ENCODE results near the gene WDFY4.

The WDFY4 gene

DNA sequence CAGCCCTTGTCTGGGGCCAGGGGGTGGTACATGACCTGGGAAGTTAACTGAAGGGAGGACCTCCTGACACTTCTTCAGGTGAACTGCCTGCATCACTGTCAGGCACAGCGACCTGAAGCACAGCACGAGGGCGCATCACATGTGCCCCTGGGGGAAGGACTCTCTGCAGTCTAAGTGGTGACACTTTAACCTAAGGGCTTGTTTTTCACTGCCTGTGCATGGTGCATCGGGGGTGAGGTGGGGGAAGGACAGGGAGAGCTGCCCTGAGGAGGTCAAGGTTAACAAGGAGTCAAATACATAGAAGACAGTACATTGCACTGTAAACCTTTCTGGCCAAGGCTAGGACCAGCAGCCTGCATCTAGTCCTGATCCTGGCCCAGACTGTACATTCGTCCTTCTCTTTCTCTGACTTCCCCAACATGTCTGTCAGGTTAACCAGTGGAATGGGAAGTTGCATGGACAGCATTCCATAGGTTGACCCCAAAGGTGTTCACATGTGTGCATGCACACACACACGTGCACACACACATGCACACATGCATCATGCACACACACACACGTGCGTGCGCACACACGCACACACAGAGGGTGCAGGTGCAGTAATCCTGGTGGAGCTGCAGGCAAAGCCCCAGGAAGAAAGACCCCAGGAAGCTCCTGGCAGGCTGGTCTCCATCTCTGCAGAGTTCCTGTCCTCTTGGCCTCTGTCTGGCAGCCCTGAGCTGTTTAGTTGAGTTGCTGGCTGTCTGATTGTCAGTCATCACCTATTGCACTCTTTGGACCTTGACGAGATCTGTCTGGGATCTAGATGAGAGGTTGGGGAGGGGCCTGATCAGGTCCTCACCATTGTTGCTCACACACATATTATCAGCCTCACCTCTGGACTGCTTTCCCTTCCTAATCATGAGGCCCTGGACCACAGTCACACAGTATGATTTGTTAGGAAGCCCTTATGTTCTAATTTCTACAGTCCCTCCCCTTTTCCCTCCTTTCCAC lies 37.8 kb downstream of the WDFY4 start:
- no peak for DNase-seq

DNA sequence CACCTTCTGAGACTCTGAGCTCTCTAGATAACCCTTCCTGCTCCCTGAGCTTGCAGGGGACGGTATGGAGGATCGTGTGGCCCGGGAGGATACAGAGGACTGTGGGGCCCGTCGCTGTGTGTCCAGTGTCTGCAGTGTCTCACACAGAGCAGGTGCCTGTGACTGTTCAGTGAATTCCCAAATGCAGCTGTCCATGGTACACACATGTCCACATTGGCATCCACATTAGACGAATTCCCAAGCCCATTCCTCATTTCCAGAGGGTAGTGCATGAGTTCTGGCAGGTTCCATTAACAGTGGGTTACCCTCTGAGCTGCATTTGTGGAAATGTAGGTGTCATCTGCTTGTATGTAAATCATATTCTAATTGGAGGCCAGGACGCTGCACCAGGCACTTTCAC lies 39.5 kb downstream of the WDFY4 start:
- DNase-seq: no peak

- no peak for DNase-seq
These were observed 41.0 kb downstream of the WDFY4 start for GRCh38 chr10:48725708-48726107.

- DNase-seq: no peak
These were observed 43.2 kb downstream of the WDFY4 start for GRCh38 chr10:48727866-48728265.

- DNase-seq: no peak
These were observed 44.5 kb downstream of the WDFY4 start for GRCh38 chr10:48729222-48729621.

DNA sequence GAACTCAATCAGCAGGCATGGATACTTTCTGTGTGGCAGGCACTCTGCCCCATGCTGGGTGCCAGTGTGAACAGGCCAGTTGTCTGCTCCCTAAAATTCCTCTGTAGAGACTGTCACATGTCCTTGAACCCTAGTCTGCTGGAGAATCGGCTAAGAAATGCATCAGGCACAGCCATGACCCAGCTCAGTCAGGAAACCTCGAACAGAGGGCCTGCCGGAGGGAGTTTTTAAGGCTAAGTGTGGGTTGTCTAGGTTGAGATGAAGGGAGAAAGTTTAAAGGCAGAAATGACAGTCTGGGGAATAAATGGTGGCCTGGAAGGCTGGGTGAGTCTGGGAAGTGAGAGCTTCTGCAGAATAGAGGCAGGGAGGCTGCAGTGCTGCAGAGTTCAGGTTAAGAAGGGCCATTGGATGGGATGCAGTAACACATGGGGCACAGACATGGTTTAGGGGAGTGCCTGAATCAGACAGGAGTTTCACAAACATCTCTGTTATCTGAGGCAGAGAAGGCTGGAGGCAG lies 45.3 kb downstream of the WDFY4 start:
- DNase-seq: no peak

- no peak for DNase-seq
These were observed 46.5 kb downstream of the WDFY4 start for GRCh38 chr10:48731141-48731540.

GRCh38 chr10:48731654-48732053 lies 47.0 kb downstream of the WDFY4 start:
- DNase-seq: no peak

- no peak for DNase-seq
These were observed 48.7 kb downstream of the WDFY4 start for GRCh38 chr10:48733329-48733728.

GRCh38 chr10:48735836-48736390 lies 51.2 kb downstream of the WDFY4 start:
- DNase-seq: no peak

DNA sequence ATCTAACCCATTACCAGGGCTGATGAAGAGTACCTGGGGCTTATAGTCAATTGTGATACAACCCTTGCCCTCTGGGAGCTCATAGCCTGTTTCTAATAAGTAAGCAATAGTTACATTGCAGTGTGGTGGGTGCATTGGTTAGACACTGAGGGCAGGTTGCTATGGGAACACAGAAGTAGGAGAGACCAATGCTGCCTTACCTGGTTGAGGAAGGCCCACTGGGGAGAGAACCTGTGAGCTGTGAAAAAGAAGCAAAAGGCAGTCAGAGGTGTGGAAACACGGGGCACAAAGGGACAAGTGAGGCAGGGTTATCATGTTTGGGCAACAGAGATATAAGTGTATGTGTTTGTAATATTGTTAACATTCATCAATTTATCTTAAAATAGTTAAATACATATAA lies 51.9 kb downstream of the WDFY4 start:
- DNase-seq: no peak

DNA sequence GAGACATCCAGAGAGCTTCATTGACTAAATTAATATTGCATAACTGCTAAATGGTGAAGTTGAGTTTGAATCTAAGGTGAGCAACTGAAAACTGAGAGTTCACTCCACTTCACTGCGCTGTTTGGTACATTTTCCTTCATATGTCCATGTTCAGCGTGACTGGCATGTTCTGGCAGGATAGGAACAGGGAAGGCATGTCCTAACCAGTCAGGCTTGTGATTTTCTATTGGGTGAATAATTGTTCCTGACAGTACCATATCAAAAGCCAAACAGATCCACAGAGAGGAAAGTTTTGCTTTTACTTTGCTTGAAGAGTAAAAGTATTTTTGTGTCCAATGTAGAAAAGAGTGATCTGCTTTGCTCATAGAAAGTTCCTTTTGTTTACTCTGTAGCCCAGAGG lies 53.2 kb downstream of the WDFY4 start:
- no peak for DNase-seq

DNA sequence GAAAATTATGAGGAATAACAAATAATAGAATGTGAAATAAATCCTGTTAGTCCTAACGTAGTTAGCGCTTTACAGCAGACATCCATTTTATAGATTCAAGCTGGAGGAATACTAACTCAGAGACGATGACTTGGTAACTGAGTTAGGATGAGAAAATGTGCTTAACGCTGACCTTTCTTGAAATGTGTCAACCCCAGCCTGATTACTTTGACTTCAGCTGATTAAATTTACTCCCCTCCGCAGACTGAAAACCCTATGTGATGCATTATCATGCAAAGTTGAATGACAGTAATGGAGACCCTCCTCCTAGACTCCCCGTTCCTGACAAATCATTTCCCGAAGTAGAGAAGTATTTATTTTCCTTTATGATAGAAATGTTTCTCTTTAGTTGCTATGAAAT lies 54.5 kb downstream of the WDFY4 start:
- no peak for DNase-seq

GRCh38 chr10:48740015-48740707 lies 55.5 kb downstream of the WDFY4 start:
- DNase-seq: no peak

- no peak for DNase-seq
These were observed 56.3 kb downstream of the WDFY4 start for GRCh38 chr10:48740988-48741387.

DNA sequence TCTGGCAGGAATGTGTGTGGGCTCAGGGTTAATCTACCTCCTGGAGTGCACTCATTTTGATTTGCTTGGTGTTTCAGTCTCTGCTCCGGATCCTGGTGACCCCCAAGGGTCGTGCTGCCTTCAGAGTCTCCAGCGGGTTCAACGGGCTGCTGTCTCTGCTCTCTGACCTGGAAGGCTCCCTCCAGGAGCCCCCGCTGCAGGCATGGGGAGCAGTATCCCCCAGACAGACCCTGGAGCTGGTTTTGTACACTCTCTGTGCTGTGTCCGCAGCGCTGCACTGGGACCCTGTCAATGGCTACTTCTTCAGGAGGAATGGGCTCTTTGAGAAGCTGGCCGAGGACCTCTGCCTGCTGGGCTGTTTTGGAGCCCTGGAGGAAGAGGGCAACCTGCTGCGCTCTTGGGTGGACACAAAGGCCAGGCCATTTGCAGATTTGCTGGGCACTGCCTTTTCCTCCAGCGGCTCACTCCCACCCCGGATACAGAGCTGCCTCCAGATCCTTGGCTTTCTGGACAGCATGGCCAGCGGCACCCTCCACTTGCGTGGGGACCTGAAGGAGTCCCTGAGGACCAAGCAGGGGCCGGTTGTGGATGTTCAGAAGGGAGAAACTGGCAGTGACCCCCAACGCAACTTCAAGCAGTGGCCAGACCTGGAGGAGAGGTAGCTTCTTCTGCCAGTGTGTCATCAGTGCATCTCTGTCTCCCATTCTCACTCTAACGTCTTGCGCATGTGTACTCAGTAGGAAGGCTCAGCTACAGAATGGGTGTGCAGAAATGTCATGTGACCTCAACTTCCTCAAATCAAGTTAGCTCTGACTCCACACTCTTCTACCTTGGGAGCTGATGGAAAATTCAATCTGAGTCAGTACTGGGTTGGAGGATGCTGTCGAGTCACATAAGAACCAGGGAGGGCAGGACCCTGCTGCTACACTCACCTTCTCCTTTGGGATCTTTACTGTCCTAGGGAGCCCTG lies 58.5 kb downstream of the WDFY4 start:
- DNase-seq: no peak

GRCh38 chr10:48744587-48744986 lies 59.9 kb downstream of the WDFY4 start:
- DNase-seq: no peak

GRCh38 chr10:48745662-48746245 lies 61.1 kb downstream of the WDFY4 start:
- no peak for DNase-seq

GRCh38 chr10:48748573-48748972 lies 63.9 kb downstream of the WDFY4 start:
- DNase-seq: no peak

DNA sequence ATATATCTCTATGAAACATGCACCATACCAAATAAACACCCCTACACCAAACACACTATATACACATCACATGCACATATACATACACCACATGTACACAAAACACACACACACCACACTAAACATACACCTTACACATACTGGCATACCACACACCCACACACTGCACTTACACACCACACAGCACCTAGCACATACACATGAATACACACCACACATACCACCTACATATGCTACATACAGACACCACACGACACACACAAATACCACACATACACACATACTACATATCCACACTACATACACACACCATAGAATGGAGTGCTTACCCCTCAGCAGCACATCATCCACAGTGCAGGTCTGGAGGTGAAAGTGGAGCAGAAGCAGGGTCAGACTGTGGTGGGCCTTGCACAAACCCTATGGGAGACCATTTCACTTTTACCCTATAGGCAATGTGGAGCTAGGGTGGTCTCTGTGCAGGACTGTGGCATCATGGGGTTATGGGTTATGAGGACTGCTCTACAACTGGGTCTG lies 64.6 kb downstream of the WDFY4 start:
- no peak for DNase-seq

DNA sequence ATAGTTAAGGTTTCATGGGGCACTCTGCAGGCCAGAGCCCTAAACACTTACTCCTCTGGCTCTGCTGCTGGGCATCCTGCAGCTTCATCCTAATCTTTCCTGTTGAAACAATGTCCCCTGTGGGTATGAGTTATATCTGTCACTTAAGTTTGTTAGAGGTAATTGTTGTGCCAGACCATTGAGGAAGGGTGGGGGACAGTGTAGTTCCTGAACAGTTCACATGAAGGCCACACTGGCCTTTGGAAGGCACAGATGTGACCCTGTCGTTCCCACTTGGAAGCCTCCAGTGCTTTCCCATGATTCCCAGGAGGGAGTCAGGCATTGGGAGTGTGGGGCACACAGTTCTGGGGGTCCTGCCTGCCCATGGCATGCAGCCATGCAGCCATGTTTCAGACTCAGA lies 65.3 kb downstream of the WDFY4 start:
- DNase-seq: no peak

DNA sequence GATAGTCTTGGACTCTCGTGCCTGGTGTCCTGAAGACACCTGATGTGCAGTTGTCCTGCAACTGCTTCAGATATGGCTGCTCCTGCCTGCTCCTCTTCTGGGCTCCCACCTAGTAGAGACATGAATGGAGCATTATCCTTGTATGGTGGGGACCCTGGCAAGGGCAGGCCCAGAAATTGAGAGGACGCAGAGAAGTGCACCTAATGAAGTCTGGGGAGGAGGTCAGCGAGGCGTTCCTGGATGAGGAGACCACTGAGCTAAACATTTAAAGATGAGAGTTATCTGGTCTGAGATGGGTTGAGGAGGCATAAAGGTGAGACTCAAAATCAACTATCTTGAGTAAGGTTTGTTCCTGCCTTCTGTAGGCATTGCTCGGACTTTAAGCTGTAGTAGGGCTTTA lies 66.3 kb downstream of the WDFY4 start:
- no peak for DNase-seq
